Measurements from ENCODE around the gene P3R3URF.

DNA sequence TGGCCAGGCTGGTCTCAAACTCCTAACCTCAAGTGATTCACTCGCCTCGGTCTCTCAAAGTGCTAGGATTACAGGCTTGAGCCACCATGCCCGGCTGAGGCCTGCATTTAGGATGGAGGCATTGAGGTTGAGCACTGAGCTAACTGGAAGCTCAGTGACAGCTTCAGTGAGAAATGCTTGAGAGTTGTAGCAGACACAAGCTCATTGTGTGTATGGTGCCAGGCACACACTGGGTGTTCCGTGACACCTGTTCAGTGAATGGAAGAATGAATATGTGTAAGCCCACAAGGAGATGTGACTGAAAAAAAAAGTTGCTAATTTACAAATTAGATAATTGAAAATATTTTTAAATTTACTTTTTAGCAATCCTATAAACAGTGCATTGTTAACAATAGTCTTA, 48.7 kb upstream of the P3R3URF start:
- no peak for TF ChIP-seq POLR2AphosphoS5 (IDR thresholded peaks at IDR 0.05)
- no peak for TF ChIP-seq POLR2A (IDR thresholded peaks at IDR 0.05)
- TF ChIP-seq, protein P1, sequence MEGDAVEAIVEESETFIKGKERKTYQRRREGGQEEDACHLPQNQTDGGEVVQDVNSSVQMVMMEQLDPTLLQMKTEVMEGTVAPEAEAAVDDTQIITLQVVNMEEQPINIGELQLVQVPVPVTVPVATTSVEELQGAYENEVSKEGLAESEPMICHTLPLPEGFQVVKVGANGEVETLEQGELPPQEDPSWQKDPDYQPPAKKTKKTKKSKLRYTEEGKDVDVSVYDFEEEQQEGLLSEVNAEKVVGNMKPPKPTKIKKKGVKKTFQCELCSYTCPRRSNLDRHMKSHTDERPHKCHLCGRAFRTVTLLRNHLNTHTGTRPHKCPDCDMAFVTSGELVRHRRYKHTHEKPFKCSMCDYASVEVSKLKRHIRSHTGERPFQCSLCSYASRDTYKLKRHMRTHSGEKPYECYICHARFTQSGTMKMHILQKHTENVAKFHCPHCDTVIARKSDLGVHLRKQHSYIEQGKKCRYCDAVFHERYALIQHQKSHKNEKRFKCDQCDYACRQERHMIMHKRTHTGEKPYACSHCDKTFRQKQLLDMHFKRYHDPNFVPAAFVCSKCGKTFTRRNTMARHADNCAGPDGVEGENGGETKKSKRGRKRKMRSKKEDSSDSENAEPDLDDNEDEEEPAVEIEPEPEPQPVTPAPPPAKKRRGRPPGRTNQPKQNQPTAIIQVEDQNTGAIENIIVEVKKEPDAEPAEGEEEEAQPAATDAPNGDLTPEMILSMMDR (IDR thresholded peaks at IDR 0.05), result no peak
